GM12865 (cell line): Measurements from ENCODE around the gene RAB15.
A peak's percentile ranks its signal among the peaks of the same experiment; 100 is the strongest.

Experiments used
- DNase-seq: peaks from one replicate; pipeline ENCODE4 v3.0.0; 2010; ENCODE audit warnings: low read depth
- H3K4me3 ChIP-seq: 2 replicates; pipeline ENCODE4 v1.5.1; 2011; ENCODE audit warnings: mild to moderate bottlenecking, low read depth, low read length, control low read depth
- TF ChIP-seq, protein P1 (sequence below): IDR thresholded peaks from 2 replicates; pipeline ENCODE4 v1.5.1; 2011; ENCODE audit warnings: low read length, control low read depth, low read depth, inconsistent platforms; ENCODE audit not compliant: insufficient read depth; ENCODE audit errors: missing control alignments

RAB15 gene

DNA sequence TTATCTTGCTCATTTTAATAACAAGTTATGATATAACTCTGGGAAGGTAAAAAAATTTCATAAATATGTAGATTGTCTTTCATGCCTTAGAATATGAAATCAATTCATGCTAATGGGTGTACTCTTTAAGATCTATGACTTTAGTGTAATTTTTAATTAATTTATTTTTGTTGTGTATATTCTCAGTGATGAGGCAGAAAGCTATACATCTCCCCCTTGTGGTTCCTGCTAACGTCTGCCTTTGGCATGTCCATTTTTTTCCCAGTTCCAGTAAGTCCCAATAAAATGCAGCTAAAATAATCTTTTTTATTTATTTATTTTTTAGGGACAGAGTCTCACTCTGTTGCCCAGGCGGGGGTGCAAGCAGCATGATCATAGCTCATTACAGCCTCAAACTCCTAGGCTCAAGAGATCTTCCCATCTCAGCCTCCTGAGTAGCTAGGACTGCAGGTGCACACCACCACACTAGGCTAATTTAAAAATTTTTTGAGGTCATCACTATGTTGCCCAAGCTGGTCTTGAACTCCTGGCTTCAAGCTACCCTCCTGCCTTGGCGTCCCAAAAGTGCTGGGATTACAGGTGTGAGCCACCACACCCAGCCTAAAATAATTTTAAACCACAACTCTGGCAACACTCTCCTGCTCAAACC is 61.2 kb downstream of the RAB15 start:
- TF ChIP-seq, protein P1, sequence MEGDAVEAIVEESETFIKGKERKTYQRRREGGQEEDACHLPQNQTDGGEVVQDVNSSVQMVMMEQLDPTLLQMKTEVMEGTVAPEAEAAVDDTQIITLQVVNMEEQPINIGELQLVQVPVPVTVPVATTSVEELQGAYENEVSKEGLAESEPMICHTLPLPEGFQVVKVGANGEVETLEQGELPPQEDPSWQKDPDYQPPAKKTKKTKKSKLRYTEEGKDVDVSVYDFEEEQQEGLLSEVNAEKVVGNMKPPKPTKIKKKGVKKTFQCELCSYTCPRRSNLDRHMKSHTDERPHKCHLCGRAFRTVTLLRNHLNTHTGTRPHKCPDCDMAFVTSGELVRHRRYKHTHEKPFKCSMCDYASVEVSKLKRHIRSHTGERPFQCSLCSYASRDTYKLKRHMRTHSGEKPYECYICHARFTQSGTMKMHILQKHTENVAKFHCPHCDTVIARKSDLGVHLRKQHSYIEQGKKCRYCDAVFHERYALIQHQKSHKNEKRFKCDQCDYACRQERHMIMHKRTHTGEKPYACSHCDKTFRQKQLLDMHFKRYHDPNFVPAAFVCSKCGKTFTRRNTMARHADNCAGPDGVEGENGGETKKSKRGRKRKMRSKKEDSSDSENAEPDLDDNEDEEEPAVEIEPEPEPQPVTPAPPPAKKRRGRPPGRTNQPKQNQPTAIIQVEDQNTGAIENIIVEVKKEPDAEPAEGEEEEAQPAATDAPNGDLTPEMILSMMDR = peak; percentile 26
- no peak overlapping the region for H3K4me3 ChIP-seq
- DNase-seq = peak; percentile 12

- no peak overlapping the region for H3K4me3 ChIP-seq
- DNase-seq = no peak
- TF ChIP-seq, protein P1 = no peak
Measured at GRCh38 chr14:64906022-64906421, 66.1 kb downstream of the RAB15 start.

- H3K4me3 ChIP-seq = no peak overlapping the region
- DNase-seq = no peak
- TF ChIP-seq, protein P1 = no peak
Measured at GRCh38 chr14:64899958-64900357, 72.2 kb downstream of the RAB15 start.
